Measurements from ENCODE around the gene KRTAP10-12. TPM values are rescaled to one million over a fixed set of nuclear protein-coding genes. Genes with fewer than 3 reads are reported as not detected.

Gene KRTAP10-12
- total RNA-seq, 1 experiment from 2014 or later: not detected

DNA sequence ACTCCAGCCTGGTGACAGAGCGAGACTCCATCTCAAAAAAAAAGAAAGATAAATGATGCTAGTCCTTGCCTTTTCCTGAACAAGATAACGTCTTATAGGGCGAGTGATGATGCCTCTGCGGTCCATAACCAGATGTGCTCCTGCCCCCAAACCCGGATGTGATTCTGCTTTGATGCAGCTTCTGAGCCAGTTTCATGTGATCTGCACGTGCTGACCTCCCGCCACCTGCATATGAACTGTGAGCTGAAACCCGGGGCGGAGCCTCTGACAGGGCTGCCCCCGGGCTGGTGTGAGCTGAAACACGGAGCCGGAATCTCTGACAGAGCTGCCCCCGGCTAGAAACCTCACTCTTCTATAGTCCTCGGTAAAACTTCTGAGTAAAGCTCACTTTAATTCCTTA is 43.8 kb upstream of the KRTAP10-12 start:
- H3K4me1 Mint-ChIP-seq: peaks cover 5% of the 10 kb centered on the region
- no peak overlapping the region for H3K4me3 Mint-ChIP-seq
- peaks cover 24% of the 10 kb centered on the region for H3K9me3 Mint-ChIP-seq
- DNase-seq (ENCODE audit: low spot score): peak; percentile 33
- TF ChIP-seq RELA (CRISPR knock-in tag; IDR thresholded peaks at IDR 0.05; ENCODE audit: borderline replicate concordance): no peak
- TF ChIP-seq ZNF416 (CRISPR knock-in tag; IDR thresholded peaks at IDR 0.05): no peak
- peak; percentile 72; the same call in 1 of the 2 replicates for TF ChIP-seq MAX (CRISPR knock-in tag; IDR thresholded peaks at IDR 0.05)
- TF ChIP-seq SP1 (CRISPR knock-in tag; conservative IDR thresholded peaks at IDR 0.05): 0 out of 2 replicates have a peak, but pooled peaks have one; percentile 37
- TF ChIP-seq, protein P1, sequence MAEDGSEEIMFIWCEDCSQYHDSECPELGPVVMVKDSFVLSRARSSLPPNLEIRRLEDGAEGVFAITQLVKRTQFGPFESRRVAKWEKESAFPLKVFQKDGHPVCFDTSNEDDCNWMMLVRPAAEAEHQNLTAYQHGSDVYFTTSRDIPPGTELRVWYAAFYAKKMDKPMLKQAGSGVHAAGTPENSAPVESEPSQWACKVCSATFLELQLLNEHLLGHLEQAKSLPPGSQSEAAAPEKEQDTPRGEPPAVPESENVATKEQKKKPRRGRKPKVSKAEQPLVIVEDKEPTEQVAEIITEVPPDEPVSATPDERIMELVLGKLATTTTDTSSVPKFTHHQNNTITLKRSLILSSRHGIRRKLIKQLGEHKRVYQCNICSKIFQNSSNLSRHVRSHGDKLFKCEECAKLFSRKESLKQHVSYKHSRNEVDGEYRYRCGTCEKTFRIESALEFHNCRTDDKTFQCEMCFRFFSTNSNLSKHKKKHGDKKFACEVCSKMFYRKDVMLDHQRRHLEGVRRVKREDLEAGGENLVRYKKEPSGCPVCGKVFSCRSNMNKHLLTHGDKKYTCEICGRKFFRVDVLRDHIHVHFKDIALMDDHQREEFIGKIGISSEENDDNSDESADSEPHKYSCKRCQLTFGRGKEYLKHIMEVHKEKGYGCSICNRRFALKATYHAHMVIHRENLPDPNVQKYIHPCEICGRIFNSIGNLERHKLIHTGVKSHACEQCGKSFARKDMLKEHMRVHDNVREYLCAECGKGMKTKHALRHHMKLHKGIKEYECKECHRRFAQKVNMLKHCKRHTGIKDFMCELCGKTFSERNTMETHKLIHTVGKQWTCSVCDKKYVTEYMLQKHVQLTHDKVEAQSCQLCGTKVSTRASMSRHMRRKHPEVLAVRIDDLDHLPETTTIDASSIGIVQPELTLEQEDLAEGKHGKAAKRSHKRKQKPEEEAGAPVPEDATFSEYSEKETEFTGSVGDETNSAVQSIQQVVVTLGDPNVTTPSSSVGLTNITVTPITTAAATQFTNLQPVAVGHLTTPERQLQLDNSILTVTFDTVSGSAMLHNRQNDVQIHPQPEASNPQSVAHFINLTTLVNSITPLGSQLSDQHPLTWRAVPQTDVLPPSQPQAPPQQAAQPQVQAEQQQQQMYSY (CRISPR knock-in tag; IDR thresholded peaks at IDR 0.05): peak; percentile 90
- ChIA-PET POLR2A (no interaction called here), CTCF (interaction anchor here (1.4 kb wide), 1 partner anchor 96 kb away, joined by 4 read pairs; no protein-coding TSS in a partner anchor)
- ATAC-seq: peak; percentile 58; the same call in 1 of the 2 replicates
- H3K27ac Mint-ChIP-seq: no peak overlapping the region
- peaks cover 10% of the 10 kb centered on the region for H3K27me3 Mint-ChIP-seq (ENCODE audit: low read depth)
- peaks cover 21% of the 10 kb centered on the region for H3K36me3 Mint-ChIP-seq

- ChIA-PET POLR2A (no interaction called here), CTCF (interaction anchor here (1.1 to 1.4 kb wide), 2 partner anchors 32 to 95 kb away, joined by 3 to 4 read pairs; no protein-coding TSS in a partner anchor)
- Mint-ChIP-seq H3K27me3 (ENCODE audit: low read depth) (peaks cover 10% of the 10 kb centered on the region), H3K4me1 (peaks cover 12% of the 10 kb centered on the region), H3K27ac (no peak overlapping the region), H3K36me3 (peaks cover 23% of the 10 kb centered on the region), H3K4me3 (no peak overlapping the region), H3K9me3 (peaks cover 24% of the 10 kb centered on the region)
- ATAC-seq (no peak), DNase-seq (ENCODE audit: low spot score) (no peak)
- no peak for TF ChIP-seq ZMAT4 (CRISPR knock-in tag; IDR thresholded peaks at IDR 0.05)
- TF ChIP-seq NFYB (CRISPR knock-in tag; conservative IDR thresholded peaks at IDR 0.05; ENCODE audit: low read depth): no peak
- TF ChIP-seq, protein P2, sequence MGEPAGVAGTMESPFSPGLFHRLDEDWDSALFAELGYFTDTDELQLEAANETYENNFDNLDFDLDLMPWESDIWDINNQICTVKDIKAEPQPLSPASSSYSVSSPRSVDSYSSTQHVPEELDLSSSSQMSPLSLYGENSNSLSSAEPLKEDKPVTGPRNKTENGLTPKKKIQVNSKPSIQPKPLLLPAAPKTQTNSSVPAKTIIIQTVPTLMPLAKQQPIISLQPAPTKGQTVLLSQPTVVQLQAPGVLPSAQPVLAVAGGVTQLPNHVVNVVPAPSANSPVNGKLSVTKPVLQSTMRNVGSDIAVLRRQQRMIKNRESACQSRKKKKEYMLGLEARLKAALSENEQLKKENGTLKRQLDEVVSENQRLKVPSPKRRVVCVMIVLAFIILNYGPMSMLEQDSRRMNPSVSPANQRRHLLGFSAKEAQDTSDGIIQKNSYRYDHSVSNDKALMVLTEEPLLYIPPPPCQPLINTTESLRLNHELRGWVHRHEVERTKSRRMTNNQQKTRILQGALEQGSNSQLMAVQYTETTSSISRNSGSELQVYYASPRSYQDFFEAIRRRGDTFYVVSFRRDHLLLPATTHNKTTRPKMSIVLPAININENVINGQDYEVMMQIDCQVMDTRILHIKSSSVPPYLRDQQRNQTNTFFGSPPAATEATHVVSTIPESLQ (CRISPR knock-in tag; IDR thresholded peaks at IDR 0.05): no peak
- TF ChIP-seq AFF4 (CRISPR knock-in tag; IDR thresholded peaks at IDR 0.05; ENCODE audit: borderline replicate concordance): no peak
- TF ChIP-seq SOX15 (CRISPR knock-in tag; IDR thresholded peaks at IDR 0.05): no peak
- TF ChIP-seq, protein P3, sequence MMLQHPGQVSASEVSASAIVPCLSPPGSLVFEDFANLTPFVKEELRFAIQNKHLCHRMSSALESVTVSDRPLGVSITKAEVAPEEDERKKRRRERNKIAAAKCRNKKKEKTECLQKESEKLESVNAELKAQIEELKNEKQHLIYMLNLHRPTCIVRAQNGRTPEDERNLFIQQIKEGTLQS (CRISPR knock-in tag; conservative IDR thresholded peaks at IDR 0.05): no peak
- TF ChIP-seq CREB1 (CRISPR knock-in tag; IDR thresholded peaks at IDR 0.05): no peak
- no peak; the same call in 1 of the 2 replicates for TF ChIP-seq FOXP1 (CRISPR knock-in tag; IDR thresholded peaks at IDR 0.05; ENCODE audit: borderline replicate concordance)
- TF ChIP-seq, protein P4, sequence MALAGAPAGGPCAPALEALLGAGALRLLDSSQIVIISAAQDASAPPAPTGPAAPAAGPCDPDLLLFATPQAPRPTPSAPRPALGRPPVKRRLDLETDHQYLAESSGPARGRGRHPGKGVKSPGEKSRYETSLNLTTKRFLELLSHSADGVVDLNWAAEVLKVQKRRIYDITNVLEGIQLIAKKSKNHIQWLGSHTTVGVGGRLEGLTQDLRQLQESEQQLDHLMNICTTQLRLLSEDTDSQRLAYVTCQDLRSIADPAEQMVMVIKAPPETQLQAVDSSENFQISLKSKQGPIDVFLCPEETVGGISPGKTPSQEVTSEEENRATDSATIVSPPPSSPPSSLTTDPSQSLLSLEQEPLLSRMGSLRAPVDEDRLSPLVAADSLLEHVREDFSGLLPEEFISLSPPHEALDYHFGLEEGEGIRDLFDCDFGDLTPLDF (CRISPR knock-in tag; IDR thresholded peaks at IDR 0.05): no peak
- no peak for TF ChIP-seq ZNF396 (CRISPR knock-in tag; IDR thresholded peaks at IDR 0.05; ENCODE audit: borderline replicate concordance)
- TF ChIP-seq, protein P5, sequence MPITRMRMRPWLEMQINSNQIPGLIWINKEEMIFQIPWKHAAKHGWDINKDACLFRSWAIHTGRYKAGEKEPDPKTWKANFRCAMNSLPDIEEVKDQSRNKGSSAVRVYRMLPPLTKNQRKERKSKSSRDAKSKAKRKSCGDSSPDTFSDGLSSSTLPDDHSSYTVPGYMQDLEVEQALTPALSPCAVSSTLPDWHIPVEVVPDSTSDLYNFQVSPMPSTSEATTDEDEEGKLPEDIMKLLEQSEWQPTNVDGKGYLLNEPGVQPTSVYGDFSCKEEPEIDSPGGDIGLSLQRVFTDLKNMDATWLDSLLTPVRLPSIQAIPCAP (CRISPR knock-in tag; IDR thresholded peaks at IDR 0.05): no peak
- TF ChIP-seq ETV6 (CRISPR knock-in tag; IDR thresholded peaks at IDR 0.05): no peak
Observed at GRCh38 chr21:44653656-44654575, 43.1 kb upstream of the KRTAP10-12 start.
